OCI-LY7 (cell line): ENCODE data around the gene RPS17.

Experiments
- CTCF ChIP-seq: fragments of 200-600 bp; sonication (generic); conservative IDR thresholded peaks from 2 replicates; pipeline ENCODE4 v1.5.1; 2014; ENCODE audit warnings: mild to moderate bottlenecking, antibody characterized with exemption, low read length, moderate library complexity, mixed read lengths
- EZH2phosphoT487 ChIP-seq: fragments of 200-600 bp; sonication (generic); IDR thresholded peaks from 2 replicates; pipeline ENCODE4 v1.6.1; 2018; ENCODE audit warnings: low read depth, borderline replicate concordance, mild to moderate bottlenecking, mixed run types, antibody characterized with exemption, low read length, moderate library complexity, mixed read lengths

DNA sequence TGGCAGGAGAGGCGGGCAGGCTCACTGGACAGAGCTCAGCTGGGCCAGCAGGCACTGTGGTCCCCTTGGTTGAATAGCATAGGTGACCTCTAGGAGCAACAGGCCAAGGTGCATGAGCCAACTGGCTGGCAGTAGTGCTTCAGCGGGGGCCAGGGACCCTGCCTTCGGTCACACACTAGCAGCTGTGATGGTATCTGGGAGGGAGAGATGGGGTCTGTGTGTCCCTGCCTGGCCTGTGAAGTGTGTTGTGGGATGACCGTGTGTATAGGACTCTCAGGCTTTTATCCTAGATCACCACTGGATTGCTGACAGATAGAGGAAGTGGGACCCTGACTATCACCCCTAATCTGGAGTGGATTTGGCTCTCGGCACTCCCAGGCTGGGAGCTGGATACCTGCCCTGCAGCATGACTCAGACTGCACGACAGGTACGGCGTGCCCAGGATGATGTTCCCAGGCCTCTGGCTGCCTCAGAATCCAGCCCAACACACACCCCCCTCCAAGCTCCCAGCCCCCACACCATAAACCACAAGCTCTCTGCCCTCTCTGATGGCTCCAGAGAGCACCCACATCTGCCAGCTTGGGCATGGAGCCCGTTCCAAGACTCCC lies 7.8 kb downstream of the RPS17 start:
- TF ChIP-seq CTCF (no peak), EZH2phosphoT487 (no peak)
